Measurements from ENCODE around the gene DYNC1I1.

DNA sequence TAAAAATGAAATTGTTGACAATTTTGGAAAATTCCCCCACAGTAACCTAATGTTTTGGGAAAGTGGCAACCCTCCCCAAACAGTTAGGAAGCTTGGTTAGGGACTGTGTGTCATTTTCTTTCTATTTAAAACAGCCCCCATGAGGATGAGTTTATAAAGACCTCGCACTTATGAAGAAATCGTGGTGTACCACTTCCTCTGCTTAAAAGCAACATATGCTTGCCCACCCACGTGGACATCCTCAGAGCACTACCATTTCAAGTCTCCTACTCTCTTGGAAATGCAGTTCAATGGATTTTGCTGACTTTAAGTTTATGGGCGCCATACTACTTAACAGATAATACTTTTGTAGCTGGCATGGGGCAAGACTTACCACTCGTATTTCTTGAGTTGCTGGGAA, 223.8 kb downstream of the DYNC1I1 start:
- TF ChIP-seq, protein P1, sequence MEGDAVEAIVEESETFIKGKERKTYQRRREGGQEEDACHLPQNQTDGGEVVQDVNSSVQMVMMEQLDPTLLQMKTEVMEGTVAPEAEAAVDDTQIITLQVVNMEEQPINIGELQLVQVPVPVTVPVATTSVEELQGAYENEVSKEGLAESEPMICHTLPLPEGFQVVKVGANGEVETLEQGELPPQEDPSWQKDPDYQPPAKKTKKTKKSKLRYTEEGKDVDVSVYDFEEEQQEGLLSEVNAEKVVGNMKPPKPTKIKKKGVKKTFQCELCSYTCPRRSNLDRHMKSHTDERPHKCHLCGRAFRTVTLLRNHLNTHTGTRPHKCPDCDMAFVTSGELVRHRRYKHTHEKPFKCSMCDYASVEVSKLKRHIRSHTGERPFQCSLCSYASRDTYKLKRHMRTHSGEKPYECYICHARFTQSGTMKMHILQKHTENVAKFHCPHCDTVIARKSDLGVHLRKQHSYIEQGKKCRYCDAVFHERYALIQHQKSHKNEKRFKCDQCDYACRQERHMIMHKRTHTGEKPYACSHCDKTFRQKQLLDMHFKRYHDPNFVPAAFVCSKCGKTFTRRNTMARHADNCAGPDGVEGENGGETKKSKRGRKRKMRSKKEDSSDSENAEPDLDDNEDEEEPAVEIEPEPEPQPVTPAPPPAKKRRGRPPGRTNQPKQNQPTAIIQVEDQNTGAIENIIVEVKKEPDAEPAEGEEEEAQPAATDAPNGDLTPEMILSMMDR (IDR thresholded peaks at IDR 0.05) = no peak
- no peak for TF ChIP-seq POLR2A (IDR thresholded peaks at IDR 0.05)
